GM21723 (cell line): ENCODE data around the gene MRPL33.

Source experiments
- ATAC-seq: cut with Tn5 transposase; IDR thresholded peaks from one replicate; pipeline ENCODE4 v1.9.1; 2021; ENCODE audit warnings: mild to moderate bottlenecking, moderate library complexity; ENCODE audit not compliant: unreplicated experiment

The MRPL33 gene

GRCh38 chr2:27808418-27808817 is 36.9 kb downstream of the MRPL33 start:
- no peak for ATAC-seq

- ATAC-seq, result no peak
Observed at GRCh38 chr2:27808984-27809383, 37.5 kb downstream of the MRPL33 start.

DNA sequence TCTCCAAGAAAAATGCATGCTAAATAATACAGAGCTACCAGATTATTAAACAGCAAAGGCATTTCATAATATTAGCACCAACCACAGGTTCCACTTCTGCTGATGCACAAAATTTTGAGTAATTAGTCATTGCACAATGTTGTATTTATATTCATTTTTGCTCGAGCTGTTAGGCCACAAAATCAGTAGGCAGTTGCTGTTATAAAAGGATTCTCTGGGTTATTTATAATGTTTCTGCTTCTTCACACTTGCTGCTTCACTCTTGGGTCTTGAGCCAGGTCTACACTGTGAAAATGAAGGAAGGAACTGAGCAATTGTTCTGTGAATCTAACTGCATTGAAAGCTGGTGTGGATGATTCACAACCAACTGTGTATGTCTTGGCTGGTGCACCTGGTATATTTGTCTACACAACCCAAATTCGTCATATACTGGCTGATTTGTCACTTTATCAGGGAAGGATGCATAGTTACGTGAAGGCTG is 38.3 kb downstream of the MRPL33 start:
- ATAC-seq, result no peak

- no peak for ATAC-seq
Observed at GRCh38 chr2:27810455-27810854, 38.9 kb downstream of the MRPL33 start.

GRCh38 chr2:27811768-27812167 is 40.2 kb downstream of the MRPL33 start:
- no peak for ATAC-seq

GRCh38 chr2:27814758-27815157 is 43.2 kb downstream of the MRPL33 start:
- no peak for ATAC-seq

- no peak for ATAC-seq
Observed at GRCh38 chr2:27815860-27816438, 44.4 kb downstream of the MRPL33 start.

DNA sequence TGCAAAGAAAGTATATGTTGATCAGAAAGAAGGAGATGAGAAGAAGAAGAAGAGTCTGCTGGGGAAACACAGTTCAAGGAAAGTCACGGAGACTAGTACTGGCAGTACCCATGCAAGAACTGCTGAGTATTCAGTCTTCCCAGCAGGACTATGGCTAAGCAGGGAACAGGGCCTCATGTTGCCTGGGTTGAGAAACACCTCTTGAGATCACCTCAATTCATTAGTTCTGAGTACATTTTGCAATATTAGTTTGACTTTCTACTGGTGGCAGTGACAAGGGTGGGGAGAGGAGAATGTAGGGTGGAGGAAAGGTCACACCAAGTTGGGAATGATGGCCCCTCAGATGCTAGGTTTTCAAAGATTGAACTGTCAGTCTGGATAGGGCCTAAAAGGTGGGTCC is 50.5 kb downstream of the MRPL33 start:
- ATAC-seq, result no peak

GRCh38 chr2:27823135-27823534 is 51.6 kb downstream of the MRPL33 start:
- no peak for ATAC-seq

DNA sequence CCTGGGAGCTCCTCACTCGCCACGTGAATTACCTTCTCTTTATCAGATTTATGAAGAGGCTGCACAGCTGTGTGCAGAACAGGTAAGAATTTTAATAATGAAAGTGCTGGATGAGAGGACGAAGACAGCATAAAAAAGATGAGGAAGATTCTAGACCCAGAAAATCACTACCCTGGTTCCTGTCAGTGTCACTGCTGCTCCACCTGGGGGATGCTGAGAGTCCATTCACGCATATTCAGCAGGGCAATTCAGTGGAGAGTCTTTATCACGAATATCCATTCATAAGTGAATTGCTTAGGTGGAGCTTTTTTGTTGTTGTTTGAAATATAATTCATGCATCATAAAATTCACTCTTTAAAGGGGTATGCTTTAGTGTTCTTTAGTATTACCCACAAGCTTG is 52.0 kb downstream of the MRPL33 start:
- no peak for ATAC-seq

- no peak for ATAC-seq
Observed at GRCh38 chr2:27824401-27824800, 52.9 kb downstream of the MRPL33 start.

DNA sequence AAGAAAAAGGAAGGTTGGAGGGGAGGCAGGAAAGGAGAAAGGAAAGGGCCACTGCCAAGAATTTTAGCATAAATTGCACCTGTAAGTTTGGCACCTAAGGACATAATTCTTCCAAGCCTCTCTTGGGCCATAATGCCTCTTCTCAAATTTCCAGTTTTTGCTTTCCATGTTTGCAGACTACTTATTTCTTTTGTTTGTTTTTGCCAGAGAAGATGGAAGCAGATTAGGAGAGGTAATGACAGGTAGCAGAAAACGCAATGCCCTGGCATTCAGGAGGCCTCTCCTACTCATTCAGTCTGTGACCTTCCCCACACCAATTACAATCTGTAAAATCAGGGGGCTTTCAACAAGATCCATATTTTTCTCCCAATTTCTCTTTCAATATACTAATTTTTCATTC is 56.8 kb downstream of the MRPL33 start:
- no peak for ATAC-seq
